Measurements from ENCODE around the gene NRIP1. TPM values are rescaled to one million over a fixed set of nuclear protein-coding genes. Genes with fewer than 3 reads are reported as not detected.

NRIP1 gene
- total RNA-seq, 4 donors from 2014 or later = 35.7 to 63.7 (median 41.0) TPM

DNA sequence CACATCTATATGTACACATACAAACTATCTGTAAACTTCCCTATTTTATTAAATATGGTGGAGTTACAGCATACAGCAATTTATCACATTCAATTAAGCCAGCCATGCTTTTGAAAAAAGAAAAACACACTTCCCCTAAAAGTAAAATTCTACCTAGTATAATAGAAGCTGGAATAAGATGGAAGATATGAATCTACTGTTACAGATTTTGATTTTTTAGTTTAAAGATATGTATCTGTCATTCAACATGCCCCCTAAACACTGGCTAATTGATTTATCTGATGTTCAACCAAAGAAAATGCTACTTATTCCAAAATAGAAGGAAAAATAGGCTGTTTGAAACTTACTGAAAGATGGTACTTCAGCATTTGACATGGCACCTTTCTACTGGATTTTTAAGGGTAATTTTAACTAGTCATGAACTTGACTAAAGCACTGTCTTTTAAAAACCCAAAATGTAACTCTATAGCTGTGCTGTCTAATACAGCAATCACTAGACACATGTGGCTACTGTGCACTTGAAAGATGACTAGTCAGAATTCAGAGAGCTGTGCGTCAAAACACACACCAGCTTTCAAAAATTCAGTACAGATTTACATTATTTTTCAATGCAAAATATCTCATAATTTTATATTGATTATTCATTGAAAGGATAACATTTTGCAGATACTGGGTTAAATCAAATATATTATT is 25.0 kb downstream of the NRIP1 start:
- ATAC-seq (no peak), DNase-seq (no peak)
- in situ Hi-C loops (cut with MboI; ENCODE audit: low sequenced_read_pairs in 4 of 4) (no loop called here), intact Hi-C loops (cut with DNase I; ENCODE audit: low total_unique reads) (no loop called here)
- peaks cover 0 to 26% of the 10 kb centered on the region in 2 donors for H3K36me3 ChIP-seq
- H3K4me1 ChIP-seq = peaks cover 12 to 16% of the 10 kb centered on the region in 2 donors
- H3K9me3 ChIP-seq = no peaks in the 10 kb centered on the region
- H3K27me3 ChIP-seq = no peaks in the 10 kb centered on the region
- TF ChIP-seq, protein P1, sequence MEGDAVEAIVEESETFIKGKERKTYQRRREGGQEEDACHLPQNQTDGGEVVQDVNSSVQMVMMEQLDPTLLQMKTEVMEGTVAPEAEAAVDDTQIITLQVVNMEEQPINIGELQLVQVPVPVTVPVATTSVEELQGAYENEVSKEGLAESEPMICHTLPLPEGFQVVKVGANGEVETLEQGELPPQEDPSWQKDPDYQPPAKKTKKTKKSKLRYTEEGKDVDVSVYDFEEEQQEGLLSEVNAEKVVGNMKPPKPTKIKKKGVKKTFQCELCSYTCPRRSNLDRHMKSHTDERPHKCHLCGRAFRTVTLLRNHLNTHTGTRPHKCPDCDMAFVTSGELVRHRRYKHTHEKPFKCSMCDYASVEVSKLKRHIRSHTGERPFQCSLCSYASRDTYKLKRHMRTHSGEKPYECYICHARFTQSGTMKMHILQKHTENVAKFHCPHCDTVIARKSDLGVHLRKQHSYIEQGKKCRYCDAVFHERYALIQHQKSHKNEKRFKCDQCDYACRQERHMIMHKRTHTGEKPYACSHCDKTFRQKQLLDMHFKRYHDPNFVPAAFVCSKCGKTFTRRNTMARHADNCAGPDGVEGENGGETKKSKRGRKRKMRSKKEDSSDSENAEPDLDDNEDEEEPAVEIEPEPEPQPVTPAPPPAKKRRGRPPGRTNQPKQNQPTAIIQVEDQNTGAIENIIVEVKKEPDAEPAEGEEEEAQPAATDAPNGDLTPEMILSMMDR (IDR thresholded peaks at IDR 0.05 in 4 of 5, conservative IDR thresholded peaks at IDR 0.05 in 1 of 5) = no peak
- no peak for TF ChIP-seq POLR2A (IDR thresholded peaks at IDR 0.05)
- H3K27ac ChIP-seq = no peak overlapping the region
- H3K4me3 ChIP-seq = no peak overlapping the region

DNA sequence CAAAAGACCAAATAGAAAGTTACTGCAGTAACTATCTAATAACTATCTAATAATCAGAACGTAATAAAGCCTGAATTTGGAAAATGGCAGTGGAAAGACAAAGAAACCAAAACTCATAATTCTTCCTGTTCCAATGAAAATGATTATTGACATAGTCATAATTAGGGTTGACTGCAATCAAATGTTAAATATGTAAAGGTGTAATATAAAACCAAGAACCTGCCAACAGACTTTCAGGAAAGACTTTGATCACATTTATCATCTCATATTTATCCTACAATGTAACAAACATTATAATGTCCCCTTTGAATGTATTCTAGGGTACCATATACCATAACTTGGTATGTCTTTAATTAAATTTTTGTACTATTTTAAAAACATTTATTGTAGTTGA is 26.9 kb downstream of the NRIP1 start:
- no peak for DNase-seq
- intact Hi-C loops (cut with DNase I; ENCODE audit: low total_unique reads) = no loop called here
- in situ Hi-C loops (cut with MboI; ENCODE audit: low sequenced_read_pairs in 4 of 4) = no loop called here

DNA sequence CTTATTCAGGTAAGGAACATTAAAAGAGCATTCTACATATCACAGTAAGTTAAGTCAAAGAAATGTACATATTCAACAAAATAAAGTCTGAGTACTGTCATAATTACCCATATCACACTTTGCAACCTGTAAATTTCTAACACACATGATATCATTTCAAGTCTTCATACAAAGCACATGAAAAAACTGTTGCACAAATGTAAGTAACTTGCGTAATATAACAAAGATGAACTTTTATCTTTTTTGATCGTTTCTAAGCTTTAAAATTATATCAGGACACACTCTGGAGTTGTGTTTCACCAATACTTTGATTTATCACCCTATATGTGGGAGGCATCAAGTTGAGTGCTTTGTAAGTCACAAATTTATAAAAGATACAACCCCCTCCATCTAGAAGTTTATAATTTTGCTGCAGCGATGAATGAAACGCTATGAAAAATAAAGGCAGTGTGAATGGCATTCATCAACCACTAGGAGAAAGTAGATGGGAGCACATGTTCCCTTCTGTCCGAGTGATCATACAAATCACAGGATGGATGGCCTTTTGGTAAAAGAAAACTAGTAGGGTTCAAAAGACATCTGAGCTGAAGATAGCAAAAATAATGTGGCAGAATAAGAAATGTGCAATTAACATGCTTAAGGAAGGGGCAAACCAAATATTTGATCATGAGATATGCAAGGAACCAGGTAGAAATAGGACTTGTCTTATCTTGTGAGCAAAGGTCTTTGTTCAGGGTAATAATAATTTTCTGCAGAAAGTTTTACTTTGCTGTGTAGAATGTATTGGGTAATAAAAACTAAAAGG is 27.5 kb downstream of the NRIP1 start:
- peaks cover 12 to 22% of the 10 kb centered on the region in 2 donors for H3K4me1 ChIP-seq
- no peaks in the 10 kb centered on the region for H3K27me3 ChIP-seq
- no peak overlapping the region for H3K27ac ChIP-seq
- intact Hi-C loops (cut with DNase I; ENCODE audit: low total_unique reads) (no loop called here), in situ Hi-C loops (cut with MboI; ENCODE audit: low sequenced_read_pairs in 4 of 4) (no loop called here)
- no peak for DNase-seq
- peaks cover 0 to 19% of the 10 kb centered on the region in 2 donors for H3K36me3 ChIP-seq
- no peaks in the 10 kb centered on the region for H3K9me3 ChIP-seq
- ATAC-seq = no peak
- H3K4me3 ChIP-seq = no peak overlapping the region
- TF ChIP-seq POLR2A (IDR thresholded peaks at IDR 0.05) = no peak
- TF ChIP-seq, protein P1 (IDR thresholded peaks at IDR 0.05 in 4 of 5, conservative IDR thresholded peaks at IDR 0.05 in 1 of 5) = no peak

More for the DNA sequence above, 26.9 kb downstream of the NRIP1 start:
- no peak for TF ChIP-seq POLR2A (IDR thresholded peaks at IDR 0.05)
- TF ChIP-seq, protein P1 (IDR thresholded peaks at IDR 0.05 in 4 of 5, conservative IDR thresholded peaks at IDR 0.05 in 1 of 5) = no peak
- H3K4me1 ChIP-seq = peaks cover 12 to 22% of the 10 kb centered on the region in 2 donors
- H3K4me3 ChIP-seq = no peak overlapping the region
- ATAC-seq = no peak
- H3K27me3 ChIP-seq = no peaks in the 10 kb centered on the region
- H3K36me3 ChIP-seq = peaks cover 0 to 25% of the 10 kb centered on the region in 2 donors
- H3K27ac ChIP-seq = no peak overlapping the region
- H3K9me3 ChIP-seq = no peaks in the 10 kb centered on the region

DNA sequence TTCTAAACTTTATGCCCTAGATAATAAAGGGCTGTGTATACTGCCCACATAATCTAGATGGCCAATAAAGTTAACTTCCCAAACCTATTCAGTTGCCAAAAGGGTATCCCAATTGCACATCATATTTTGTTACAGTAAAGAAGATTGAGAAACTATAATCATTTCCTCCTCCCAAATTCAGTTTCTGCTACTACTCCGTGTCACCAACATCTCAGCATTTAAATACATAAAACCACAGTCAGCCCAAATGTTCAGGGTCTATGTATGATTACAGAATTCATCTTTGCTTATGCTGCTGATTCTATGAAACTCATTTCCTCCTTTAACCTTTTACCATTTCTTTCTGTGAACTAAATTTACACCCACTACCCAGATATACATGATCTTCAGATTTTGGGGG is 28.6 kb downstream of the NRIP1 start:
- Histone ChIP-seq H3K9me3 (no peaks in the 10 kb centered on the region), H3K36me3 (peaks cover 0 to 11% of the 10 kb centered on the region in 2 donors), H3K4me3 (no peak overlapping the region), H3K27me3 (no peaks in the 10 kb centered on the region), H3K27ac (no peak overlapping the region), H3K4me1 (peaks cover 12 to 17% of the 10 kb centered on the region in 2 donors)
- intact Hi-C loops (cut with DNase I; ENCODE audit: low total_unique reads) (no loop called here), in situ Hi-C loops (cut with MboI; ENCODE audit: low sequenced_read_pairs in 4 of 4) (no loop called here)
- no peak for DNase-seq
- TF ChIP-seq POLR2A (IDR thresholded peaks at IDR 0.05) = no peak
- ATAC-seq = no peak

DNA sequence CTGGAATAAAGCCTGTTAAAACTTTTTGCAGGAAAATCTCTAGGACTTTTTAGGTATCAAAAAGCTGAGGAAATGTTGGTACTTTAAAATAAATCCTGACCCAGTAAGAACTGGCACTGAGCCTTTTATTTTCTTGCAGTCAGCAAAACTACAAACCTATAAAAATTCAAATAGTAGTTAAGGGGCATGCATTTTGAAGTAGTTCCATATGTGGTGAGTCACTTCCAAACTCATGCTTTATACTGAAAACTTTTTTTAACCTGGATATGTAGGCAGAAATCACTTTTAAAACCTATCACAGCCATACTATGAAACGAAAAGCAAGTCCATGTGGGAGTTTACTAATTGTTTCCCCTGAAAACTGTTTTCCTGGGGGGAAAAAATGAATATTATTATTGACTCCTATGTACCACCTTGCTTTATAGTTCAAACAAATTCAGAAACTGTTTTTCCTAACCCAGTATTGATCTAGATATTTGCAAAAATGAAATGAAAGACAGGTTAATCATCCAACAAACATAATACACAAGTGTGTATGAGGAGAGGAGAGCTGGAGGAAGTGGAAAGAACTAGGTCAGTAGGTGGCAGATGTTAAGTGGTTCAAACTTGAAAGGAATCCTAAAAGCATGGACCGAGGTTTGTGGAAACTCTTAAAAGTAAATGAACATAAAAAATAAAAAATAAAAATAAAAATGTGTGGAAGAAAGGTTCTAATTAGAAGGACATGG is 30.5 kb downstream of the NRIP1 start:
- no peaks in the 10 kb centered on the region for H3K9me3 ChIP-seq
- in situ Hi-C loops (cut with MboI; ENCODE audit: low sequenced_read_pairs in 4 of 4) (no loop called here), intact Hi-C loops (cut with DNase I; ENCODE audit: low total_unique reads) (no loop called here)
- DNase-seq (no peak), ATAC-seq (no peak)
- peaks cover 0 to 5% of the 10 kb centered on the region in 2 donors for H3K36me3 ChIP-seq
- H3K27ac ChIP-seq = no peak overlapping the region
- no peak for TF ChIP-seq POLR2A (IDR thresholded peaks at IDR 0.05)
- TF ChIP-seq, protein P1 (IDR thresholded peaks at IDR 0.05 in 4 of 5, conservative IDR thresholded peaks at IDR 0.05 in 1 of 5) = no peak
- no peaks in the 10 kb centered on the region for H3K27me3 ChIP-seq
- no peak overlapping the region for H3K4me3 ChIP-seq
- H3K4me1 ChIP-seq = peaks cover 6 to 19% of the 10 kb centered on the region in 2 donors

All from gastrocnemius medialis (tissue), 4 donors.